Endothelial cell of umbilical vein (primary cell): ENCODE measurements around the gene MCM8. TPM values are rescaled to one million over a fixed set of nuclear protein-coding genes. Genes with fewer than 3 reads are reported as not detected.

Source experiments
- BruUV-seq: library from RNA; stranded (reverse); fragments of 400-500 nt; replicated peaks from 2 replicates; lab custom pipeline; 2021; lab: Mats Ljungman, UMichigan
- CTCF ChIA-PET: fragments of 300-600, 350-600 bp; sonication (Branson Sonifier 250); formaldehyde crosslinking; loops from one replicate; lab custom pipeline; 2021; ENCODE audit warnings: antibody characterized with exemption, inconsistent platforms; lab: Charles Lee
- POLR2A ChIA-PET: fragments of 300-600, 350-600 bp; sonication (Branson Sonifier 250); formaldehyde crosslinking; loops from one replicate; lab custom pipeline; 2021; ENCODE audit warnings: antibody characterized with exemption, inconsistent platforms; lab: Charles Lee
- DNase-seq: peaks from one replicate; pipeline ENCODE4 v3.0.0-alpha.2; 2011; ENCODE audit warnings: low read depth, low spot score
- FAIRE-seq: peaks from 2 replicates; lab custom pipeline; 2011; peaks lifted over from hg19 to GRCh38; lab: Jason Lieb, UNC
- H2AFZ ChIP-seq: 2 replicates; pipeline ENCODE4 v1.6.0; 2012; ENCODE audit warnings: low read depth, low read length, control low read depth, inconsistent platforms
- H3K27ac ChIP-seq: 2 replicates; pipeline ENCODE4 v1.5.1; 2011; ENCODE audit warnings: low read depth, mild to moderate bottlenecking, control low read depth, low read length, moderate library complexity; ENCODE audit not compliant: insufficient read depth
- H3K27me3 ChIP-seq, 2 experiments: 2 replicates each; pipeline versions ENCODE4 v1.6.0 to v1.6.1; 2011; ENCODE audit warnings: low read length in 2 of 2, mixed read lengths in 1 of 2; ENCODE audit not compliant: control insufficient read depth in 2 of 2, insufficient read depth in 2 of 2
- H3K36me3 ChIP-seq, 2 experiments: 2 replicates in 1 of 2; 3 replicates in 1 of 2; pipeline ENCODE4 v1.5.1; 2011; ENCODE audit warnings: low read length in 2 of 2, mild to moderate bottlenecking in 1 of 2, moderate library complexity in 1 of 2; ENCODE audit not compliant: control insufficient read depth in 2 of 2, insufficient read depth in 2 of 2; ENCODE audit errors: extremely low read depth in 1 of 2
- H3K4me1 ChIP-seq: 3 replicates; pipeline ENCODE4 v1.5.1; 2011; ENCODE audit warnings: mild to moderate bottlenecking, low read length; ENCODE audit not compliant: control insufficient read depth, insufficient read depth; ENCODE audit errors: extremely low read depth
- H3K4me2 ChIP-seq: 2 replicates; pipeline ENCODE4 v1.6.1; 2011; ENCODE audit warnings: low read length, control low read depth, mixed read lengths; ENCODE audit not compliant: insufficient read depth
- H3K4me3 ChIP-seq, 3 experiments: fragments of 200-600 bp in 1 of 3; sonication (generic), shearing (Covaris generic) in 1 of 3; replicated peaks in 1 of 3; 2 replicates each; pipeline ENCODE4 v1.5.1; 2011 to 2016; ENCODE audit warnings: control low read depth in 3 of 3, low read length in 3 of 3, mild to moderate bottlenecking in 2 of 3, inconsistent platforms in 1 of 3, low read depth in 1 of 3, moderate library complexity in 1 of 3; ENCODE audit not compliant: insufficient read depth in 1 of 3
- H3K79me2 ChIP-seq: 2 replicates; pipeline ENCODE4 v1.6.0; 2012; ENCODE audit warnings: low read length, inconsistent platforms; ENCODE audit not compliant: control insufficient read depth, insufficient read depth
- H3K9ac ChIP-seq: replicated peaks from 2 replicates; pipeline ENCODE3; 2011; ENCODE audit warnings: low read length, control low read depth; ENCODE audit not compliant: insufficient read depth; ENCODE audit errors: extremely low read depth
- H3K9me1 ChIP-seq: replicated peaks from 3 replicates; pipeline ENCODE4 v1.6.0; 2011; ENCODE audit warnings: mild to moderate bottlenecking, low read length; ENCODE audit not compliant: control insufficient read depth, insufficient read depth; ENCODE audit errors: extremely low read depth
- H3K9me3 ChIP-seq: replicated peaks from 2 replicates; pipeline ENCODE4 v1.5.1; 2012; ENCODE audit warnings: low read length, inconsistent platforms; ENCODE audit not compliant: control insufficient read depth, insufficient read depth
- H4K20me1 ChIP-seq: replicated peaks from 2 replicates; pipeline ENCODE3; 2011; ENCODE audit warnings: mild to moderate bottlenecking, low read length; ENCODE audit not compliant: control insufficient read depth, insufficient read depth; ENCODE audit errors: extremely low read depth
- EZH2 ChIP-seq: IDR thresholded peaks from 2 replicates; pipeline ENCODE4 v1.6.1; 2012; ENCODE audit warnings: borderline replicate concordance, low read depth, mild to moderate bottlenecking, moderate library complexity, low read length, inconsistent platforms; ENCODE audit not compliant: severe bottlenecking
- FOS ChIP-seq: IDR thresholded peaks from 2 replicates; pipeline ENCODE4 v1.6.1; 2011; ENCODE audit warnings: mild to moderate bottlenecking, low read length, moderate library complexity, borderline replicate concordance; ENCODE audit not compliant: insufficient read depth
- GATA2 ChIP-seq: IDR thresholded peaks from 2 replicates; pipeline ENCODE4 v1.7.0; 2011; ENCODE audit warnings: low read depth, mild to moderate bottlenecking, moderate library complexity, mixed read lengths, low read length; ENCODE audit not compliant: insufficient read length, insufficient read depth
- JUN ChIP-seq: IDR thresholded peaks from 2 replicates; pipeline ENCODE4 v1.6.1; 2011; ENCODE audit warnings: borderline replicate concordance, low read depth; ENCODE audit not compliant: insufficient read length, insufficient read depth
- dilution Hi-C: fragments of 300-500 bp; cut with MboI; formaldehyde crosslinking; loops from one replicate; pipeline ENCODE4 v1.15.0; 2019; ENCODE audit warnings: low sequenced_read_pairs; ENCODE audit not compliant: extremely low pct_ligation_motif_present
- intact Hi-C: fragments of 100-400 bp; cut with micrococcal nuclease; formaldehyde crosslinking; loops from one replicate; pipeline ENCODE4 v1.10.0; 2022
- polyA plus RNA-seq, 4 experiments: library from polyadenylated mRNA; depleted of rRNA in 3 of 4; stranded (reverse) in 3 of 4; unstranded in 1 of 4; fragments of >200 nt; gene quantifications; 2 replicates each; pipeline versions ENCODE4 v1.2.1 to v1.2.3, GENCODE V29; 2011 to 2012; ENCODE audit warnings: missing spikeins in 1 of 4
- total RNA-seq: library from RNA; stranded (reverse); gene quantifications from 2 replicates; pipeline ENCODE4 v1.2.3, GENCODE V29; 2021
- TF ChIP-seq, protein P1 (sequence below), 2 donors: IDR thresholded peaks; 1 replicate in 1 of 2; 2 replicates in 1 of 2; pipeline ENCODE4 v1.5.1; 2011; ENCODE audit warnings: low read length in 2 of 2, mild to moderate bottlenecking in 2 of 2, moderate library complexity in 2 of 2, control low read depth in 1 of 2, inconsistent platforms in 1 of 2, low read depth in 1 of 2; ENCODE audit not compliant: insufficient read depth in 1 of 2; ENCODE audit errors: extremely low read depth in 1 of 2

MCM8 gene
- total and polyA plus RNA-seq, 2 donors (not counting 3 experiments of a cell fraction or from before 2014, with no cell fraction given), result 2.9 to 14.4 TPM

- Histone ChIP-seq H3K4me3 (no peak overlapping the region), H2AFZ (no peak overlapping the region), H3K36me3 (peaks cover 6 to 10% of the 10 kb centered on the region in 2 experiments), H3K4me1 (peaks cover 24% of the 10 kb centered on the region), H3K9me3 (no peaks in the 10 kb centered on the region), H3K9me1 (no peaks in the 10 kb centered on the region), H3K27me3 (no peaks in the 10 kb centered on the region), H3K4me2 (no peak overlapping the region), H4K20me1 (no peaks in the 10 kb centered on the region), H3K79me2 (peaks cover 37% of the 10 kb centered on the region), H3K27ac (no peak overlapping the region), H3K9ac (no peak overlapping the region)
- intact Hi-C loops, result no loop called here
- dilution Hi-C loops, result no loop called here
- no TSS peak for BruUV-seq
- no peak for TF ChIP-seq JUN
- no peak for TF ChIP-seq EZH2
- TF ChIP-seq FOS, result no peak
- TF ChIP-seq, protein P1, sequence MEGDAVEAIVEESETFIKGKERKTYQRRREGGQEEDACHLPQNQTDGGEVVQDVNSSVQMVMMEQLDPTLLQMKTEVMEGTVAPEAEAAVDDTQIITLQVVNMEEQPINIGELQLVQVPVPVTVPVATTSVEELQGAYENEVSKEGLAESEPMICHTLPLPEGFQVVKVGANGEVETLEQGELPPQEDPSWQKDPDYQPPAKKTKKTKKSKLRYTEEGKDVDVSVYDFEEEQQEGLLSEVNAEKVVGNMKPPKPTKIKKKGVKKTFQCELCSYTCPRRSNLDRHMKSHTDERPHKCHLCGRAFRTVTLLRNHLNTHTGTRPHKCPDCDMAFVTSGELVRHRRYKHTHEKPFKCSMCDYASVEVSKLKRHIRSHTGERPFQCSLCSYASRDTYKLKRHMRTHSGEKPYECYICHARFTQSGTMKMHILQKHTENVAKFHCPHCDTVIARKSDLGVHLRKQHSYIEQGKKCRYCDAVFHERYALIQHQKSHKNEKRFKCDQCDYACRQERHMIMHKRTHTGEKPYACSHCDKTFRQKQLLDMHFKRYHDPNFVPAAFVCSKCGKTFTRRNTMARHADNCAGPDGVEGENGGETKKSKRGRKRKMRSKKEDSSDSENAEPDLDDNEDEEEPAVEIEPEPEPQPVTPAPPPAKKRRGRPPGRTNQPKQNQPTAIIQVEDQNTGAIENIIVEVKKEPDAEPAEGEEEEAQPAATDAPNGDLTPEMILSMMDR (IDR thresholded peaks at IDR 0.05; ENCODE audit: extremely low read depth in 1 of 2, insufficient read depth in 1 of 2, low read depth in 1 of 2, low read length in 2 of 2), result no peak
- TF ChIP-seq GATA2, result no peak
- DNase-seq (no peak), FAIRE-seq (no peak)
- POLR2A ChIA-PET, result interaction anchor here (0.7 kb wide), 1 partner anchor 149 kb away, joined by 4 read pairs; no protein-coding TSS in a partner anchor
- CTCF ChIA-PET, result interaction anchor here (2.8 kb wide), 1 partner anchor 418 kb away, joined by 9 read pairs; no protein-coding TSS in a partner anchor
These were observed 3.2 kb upstream of the MCM8 start for GRCh38 chr20:5947276-5947675.
